ENCODE data around the gene JAG1. TPM values are rescaled to one million over a fixed set of nuclear protein-coding genes. Genes with fewer than 3 reads are reported as not detected.

JAG1 gene
- polyA plus RNA-seq, 1 experiment, result 13.5 TPM

- no peak for DNase-seq (ENCODE audit: low read depth, low spot score)
- H3K9me3 ChIP-seq (ENCODE audit: control insufficient read depth, insufficient read depth, low read length), result no peaks in the 10 kb centered on the region
- no peak overlapping the region for H3K27ac ChIP-seq (ENCODE audit: low read depth, low read length)
- H3K27me3 ChIP-seq (ENCODE audit: control insufficient read depth, insufficient read depth, low read length), result no peaks in the 10 kb centered on the region
- H3K4me3 ChIP-seq (ENCODE audit: low read depth, low read length), result no peak overlapping the region
- ChIA-PET POLR2A (interaction anchor here (1.4 kb wide), 1 partner anchor 19 kb away, joined by 4 read pairs; no protein-coding TSS in a partner anchor), CTCF (interaction anchor here (0.7 to 0.9 kb wide), 2 partner anchors 18 to 94 kb away, joined by 3 to 4 read pairs; no protein-coding TSS in a partner anchor)
- no peak for TF ChIP-seq CTCF (IDR thresholded peaks at IDR 0.05; ENCODE audit: low read depth, low read length)
Observed at GRCh38 chr20:10652660-10653261, 21.0 kb downstream of the JAG1 start.

GRCh38 chr20:10652185-10652584 is 21.6 kb downstream of the JAG1 start:
- no peak overlapping the region for H3K27ac ChIP-seq (ENCODE audit: low read depth, low read length)
- ChIA-PET CTCF (no interaction called here), POLR2A (no interaction called here)

GRCh38 chr20:10651227-10651990 is 22.4 kb downstream of the JAG1 start:
- no peak for TF ChIP-seq CTCF (IDR thresholded peaks at IDR 0.05; ENCODE audit: low read depth, low read length)
- ChIA-PET POLR2A (interaction anchor here (0.8 kb wide), 1 partner anchor 16 kb away, joined by 3 read pairs; no protein-coding TSS in a partner anchor), CTCF (no interaction called here)
- Histone ChIP-seq H3K4me3 (ENCODE audit: low read depth, low read length) (no peak overlapping the region), H3K27ac (ENCODE audit: low read depth, low read length) (no peak overlapping the region), H3K9me3 (ENCODE audit: control insufficient read depth, insufficient read depth, low read length) (no peaks in the 10 kb centered on the region), H3K27me3 (ENCODE audit: control insufficient read depth, insufficient read depth, low read length) (no peaks in the 10 kb centered on the region)
- no peak for DNase-seq (ENCODE audit: low read depth, low spot score)

More at GRCh38 chr20:10652185-10652584, 21.6 kb downstream of the JAG1 start:
- Histone ChIP-seq H3K4me3 (ENCODE audit: low read depth, low read length) (no peak overlapping the region), H3K9me3 (ENCODE audit: control insufficient read depth, insufficient read depth, low read length) (no peaks in the 10 kb centered on the region), H3K27me3 (ENCODE audit: control insufficient read depth, insufficient read depth, low read length) (no peaks in the 10 kb centered on the region)
- no peak for TF ChIP-seq CTCF (IDR thresholded peaks at IDR 0.05; ENCODE audit: low read depth, low read length)
- no peak for DNase-seq (ENCODE audit: low read depth, low spot score)

GRCh38 chr20:10649797-10650160 is 24.0 kb downstream of the JAG1 start:
- no peak for TF ChIP-seq CTCF (IDR thresholded peaks at IDR 0.05; ENCODE audit: low read depth, low read length)
- H3K9me3 ChIP-seq (ENCODE audit: control insufficient read depth, insufficient read depth, low read length), result no peaks in the 10 kb centered on the region
- no peaks in the 10 kb centered on the region for H3K27me3 ChIP-seq (ENCODE audit: control insufficient read depth, insufficient read depth, low read length)
- CTCF ChIA-PET, result interaction anchor here (0.6 to 2.0 kb wide), 4 partner anchors 21 to 1032 kb away, joined by 3 to 8 read pairs (median 6); no protein-coding TSS in a partner anchor
- POLR2A ChIA-PET, result no interaction called here
- DNase-seq (ENCODE audit: low read depth, low spot score), result no peak
- H3K4me3 ChIP-seq (ENCODE audit: low read depth, low read length), result no peak overlapping the region
- H3K27ac ChIP-seq (ENCODE audit: low read depth, low read length), result no peak overlapping the region

Measured in AG04450 (cell line).